GM19351 (cell line): ENCODE data around the gene SHQ1.
A peak's percentile ranks its signal among the peaks of the same experiment; 100 is the strongest.
"Not testable (repeated sequence)": the region's sequence is repeated elsewhere in the genome, so short reads cannot be mapped to it uniquely, and the experiment has no call there.

ENCODE experiments used
- ATAC-seq: cut with Tn5 transposase; IDR thresholded peaks from one replicate; pipeline ENCODE4 v1.9.1; 2021; ENCODE audit warnings: mild to moderate bottlenecking, moderate library complexity; ENCODE audit not compliant: unreplicated experiment

Gene SHQ1

DNA sequence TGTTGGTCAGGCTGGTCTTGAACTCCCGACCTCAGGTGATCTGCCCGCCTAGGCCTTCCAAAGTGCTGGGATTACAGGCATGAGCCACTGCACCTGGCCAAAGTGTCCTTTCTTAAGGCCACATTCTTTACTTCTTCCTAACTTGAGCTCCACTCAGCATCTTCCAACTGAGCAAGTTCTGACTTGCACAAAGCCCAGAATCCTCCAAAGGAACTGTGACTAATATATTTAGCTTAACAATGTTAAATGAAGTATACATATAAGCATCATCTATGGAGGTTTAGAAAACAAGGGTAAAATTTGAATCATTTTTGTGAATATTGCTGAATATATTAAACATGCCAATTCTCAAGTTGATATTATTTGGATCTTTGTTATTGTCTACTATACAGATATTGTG lies 93.7 kb downstream of the SHQ1 start:
- no peak for ATAC-seq

GRCh38 chr3:72753495-72753894 lies 94.8 kb downstream of the SHQ1 start:
- no peak for ATAC-seq

DNA sequence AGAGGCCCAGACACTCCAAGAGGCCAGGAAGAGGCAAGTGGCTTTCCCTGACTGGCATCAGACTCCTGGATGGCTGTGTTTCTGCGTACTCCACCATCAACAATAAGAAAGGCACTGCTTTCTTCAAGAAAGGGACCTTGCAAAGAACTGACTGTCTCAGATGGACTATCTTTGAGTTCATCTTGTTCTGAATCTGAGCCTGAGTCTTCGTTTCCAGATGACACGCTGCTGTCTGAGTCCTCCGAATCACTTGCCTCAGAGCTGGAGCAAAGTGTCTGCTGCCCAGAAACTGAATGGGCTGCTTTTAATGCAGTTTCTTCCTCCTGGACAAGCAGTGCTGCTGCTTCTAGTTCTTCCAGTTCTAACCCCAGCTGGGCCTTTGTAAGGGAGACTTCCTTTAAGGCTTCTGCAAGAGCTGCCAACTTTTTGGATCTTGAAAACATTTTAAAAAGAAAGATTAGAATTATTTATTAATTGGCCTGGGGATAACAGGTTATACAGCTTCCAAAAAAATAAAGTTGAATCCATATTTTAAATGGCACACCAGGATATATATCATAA lies 97.8 kb downstream of the SHQ1 start:
- no peak for ATAC-seq

GRCh38 chr3:72748659-72749058 lies 99.6 kb downstream of the SHQ1 start:
- no peak for ATAC-seq

DNA sequence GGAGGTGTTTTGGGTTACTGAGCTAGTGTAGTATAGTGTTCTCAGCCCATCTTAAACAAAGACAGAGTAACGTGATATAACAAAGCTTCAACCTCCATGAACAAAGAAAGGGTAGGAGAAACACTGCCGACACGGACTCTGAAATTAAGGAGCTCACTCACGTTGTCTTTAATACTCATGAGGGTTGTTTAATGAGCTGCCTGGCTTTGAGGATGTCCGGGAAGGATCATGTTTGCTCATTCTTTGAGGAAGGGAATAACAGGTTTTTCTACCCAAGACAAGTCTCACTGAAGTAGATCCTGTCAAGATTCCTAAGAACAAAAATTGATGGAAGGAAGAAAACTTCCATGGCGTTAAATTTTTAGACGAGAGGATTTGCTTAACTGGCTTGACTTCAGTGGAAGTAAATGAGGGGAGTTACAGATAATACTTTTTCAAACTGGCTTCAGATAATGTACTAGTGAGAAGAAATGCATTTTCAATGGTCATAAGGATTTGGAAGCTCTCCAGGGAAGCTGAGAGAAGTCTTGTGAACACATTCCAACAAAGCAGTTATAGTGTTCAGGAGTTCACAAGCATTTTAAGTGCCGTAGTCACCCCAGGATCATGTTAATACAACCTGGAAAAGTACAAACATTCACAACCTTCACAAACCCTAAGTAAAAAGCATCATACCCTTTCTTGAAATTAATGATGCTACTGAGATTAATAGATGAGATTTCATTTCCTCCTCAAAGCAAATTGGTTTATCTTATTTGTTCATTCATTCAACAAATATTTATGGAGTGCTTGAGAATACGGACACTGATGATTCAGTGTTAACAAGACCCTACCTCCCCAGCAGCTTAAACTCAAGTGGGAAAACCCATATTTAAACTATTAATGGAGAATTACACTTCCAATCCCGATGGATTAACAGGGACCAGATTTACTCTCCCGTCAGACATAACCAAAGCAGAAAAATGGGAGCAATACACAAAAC lies 101.5 kb downstream of the SHQ1 start:
- ATAC-seq: no peak

DNA sequence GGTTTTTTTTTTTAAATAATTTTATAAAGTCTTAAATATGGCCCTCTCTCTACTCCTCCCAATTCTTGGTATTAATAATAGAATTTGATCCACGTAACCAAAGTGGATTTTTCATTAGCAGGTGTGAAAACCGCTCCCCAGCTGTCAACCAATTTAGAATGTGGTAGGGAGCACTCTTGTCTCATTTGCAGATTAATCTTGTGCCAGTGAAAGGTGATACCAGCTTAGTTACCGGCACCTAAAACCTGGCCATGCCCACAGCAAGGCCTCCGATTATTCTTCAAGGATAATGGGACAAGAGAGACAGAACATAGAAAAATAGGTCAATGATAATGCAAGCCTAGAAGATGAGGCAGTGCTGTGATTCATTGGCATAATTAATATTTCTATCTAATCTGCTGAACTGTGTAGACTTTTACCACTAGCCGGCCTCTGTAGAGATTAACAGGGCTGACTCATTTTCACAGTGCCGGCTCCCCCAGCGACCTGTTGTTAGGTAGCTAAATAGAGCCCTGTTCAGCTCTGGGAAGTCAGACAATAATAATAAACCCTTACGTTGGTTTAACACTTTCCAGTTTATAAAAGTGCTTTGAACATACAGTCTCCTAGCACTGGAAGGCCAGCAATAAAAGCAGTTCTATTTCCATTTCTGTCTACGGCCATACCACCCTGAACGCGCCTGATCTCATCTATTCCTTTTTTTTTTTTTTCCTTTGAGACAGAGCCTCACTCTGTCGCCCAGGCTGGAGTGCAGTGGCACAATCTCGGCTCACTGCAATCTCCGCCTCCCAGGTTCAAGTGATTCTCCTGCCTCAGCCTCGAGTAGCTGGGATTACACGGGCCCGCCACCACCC lies 102.9 kb downstream of the SHQ1 start:
- no peak for ATAC-seq

DNA sequence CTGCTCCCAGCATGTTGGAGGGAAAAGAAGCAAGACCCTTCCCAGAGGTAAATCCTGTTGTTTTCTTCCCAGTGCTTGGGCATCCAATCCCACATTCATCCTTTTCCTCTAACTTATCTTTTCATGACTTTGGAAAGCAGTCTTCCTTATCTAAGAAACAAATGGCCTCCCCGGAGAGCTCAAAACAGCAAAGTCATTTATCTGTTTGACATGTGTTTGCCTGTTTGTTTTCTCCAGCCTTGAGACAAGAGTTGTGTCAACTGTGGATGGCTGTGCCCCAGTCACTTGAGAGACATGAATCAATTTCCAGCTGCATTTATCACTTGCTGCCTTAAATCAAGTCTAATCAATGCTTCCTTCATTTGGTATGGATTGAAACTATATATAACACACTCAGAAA lies 103.9 kb downstream of the SHQ1 start:
- no peak for ATAC-seq

DNA sequence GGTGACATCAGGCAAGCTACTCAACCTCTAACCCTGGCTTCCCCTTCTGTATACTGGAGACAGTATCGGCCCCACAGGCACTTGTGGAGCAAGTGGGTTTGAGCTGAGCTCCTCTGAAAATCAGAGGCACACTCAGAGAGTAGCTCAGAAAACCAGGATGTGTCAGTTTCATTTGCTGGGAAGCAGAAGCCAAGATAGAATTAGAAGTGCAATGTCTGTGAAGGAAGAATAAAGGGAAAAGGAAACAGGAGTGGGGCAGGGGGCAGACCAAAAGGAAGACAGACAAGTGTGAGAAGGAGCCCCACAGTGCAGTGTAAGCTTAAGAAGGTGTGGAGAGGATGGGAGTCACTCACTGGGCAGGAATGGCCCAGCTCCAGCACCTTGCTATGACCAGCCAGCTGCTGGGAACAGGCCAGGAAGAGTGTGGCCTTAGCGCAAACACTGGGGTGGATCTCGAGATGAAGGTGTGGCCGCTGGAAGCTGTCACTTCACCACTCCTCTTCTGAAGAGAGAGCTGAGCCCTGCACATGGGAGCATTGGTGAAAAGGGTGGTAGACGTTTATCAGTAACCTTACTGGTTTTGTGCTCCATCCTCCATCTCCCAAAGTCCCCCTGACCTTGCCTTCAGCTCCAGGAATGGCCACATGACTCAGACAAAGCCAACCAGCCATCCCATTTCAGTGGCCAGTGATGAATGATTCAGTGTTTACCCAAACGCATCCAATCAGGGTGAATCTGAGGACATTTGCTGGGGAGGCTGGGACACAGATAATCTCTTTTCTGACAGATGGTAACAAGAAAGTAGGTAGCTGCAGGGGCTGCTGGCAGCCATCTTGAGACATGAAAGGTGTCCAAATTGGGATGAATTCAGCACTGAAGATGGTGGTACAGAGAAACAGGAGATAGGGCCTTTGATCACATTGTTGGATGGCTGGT lies 108.4 kb downstream of the SHQ1 start:
- ATAC-seq: no peak

DNA sequence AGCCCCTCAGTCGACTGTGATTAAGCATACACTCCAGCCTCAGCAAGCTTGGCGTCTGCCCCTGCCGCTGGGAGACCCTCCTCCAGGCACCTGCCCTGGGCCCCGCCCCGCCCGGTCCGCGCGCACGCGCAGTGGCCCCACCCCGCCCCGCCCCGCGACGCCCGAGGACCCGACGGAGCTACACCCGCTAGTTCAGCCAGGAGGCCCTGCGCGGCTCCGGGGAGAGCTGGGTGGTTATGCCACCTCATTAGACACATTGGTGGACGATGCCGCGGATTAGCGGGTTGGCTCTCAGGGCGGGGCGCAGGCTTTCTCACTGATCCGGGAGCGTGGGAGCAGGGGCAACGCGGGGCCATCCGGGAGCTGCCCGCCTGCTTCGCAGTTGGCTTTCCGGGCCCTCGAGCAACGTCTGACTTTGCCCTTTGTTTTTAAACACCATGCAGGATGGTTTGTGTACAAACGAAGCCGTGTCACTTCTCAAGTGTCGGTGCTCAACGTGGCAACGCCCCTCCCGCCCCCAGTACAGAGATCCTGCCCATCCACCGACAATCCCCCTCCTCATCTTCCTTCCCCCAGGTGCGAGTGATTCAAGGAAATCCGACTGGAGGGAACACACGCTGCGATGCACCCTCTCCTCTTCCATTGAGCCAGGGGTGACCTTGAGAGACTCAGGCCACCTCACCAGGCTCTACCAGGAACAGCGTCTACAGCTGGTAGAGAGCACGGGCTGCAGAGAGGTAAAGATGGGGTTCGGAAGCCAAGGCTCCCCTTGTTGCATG lies 109.3 kb downstream of the SHQ1 start:
- ATAC-seq: peak; percentile 84

DNA sequence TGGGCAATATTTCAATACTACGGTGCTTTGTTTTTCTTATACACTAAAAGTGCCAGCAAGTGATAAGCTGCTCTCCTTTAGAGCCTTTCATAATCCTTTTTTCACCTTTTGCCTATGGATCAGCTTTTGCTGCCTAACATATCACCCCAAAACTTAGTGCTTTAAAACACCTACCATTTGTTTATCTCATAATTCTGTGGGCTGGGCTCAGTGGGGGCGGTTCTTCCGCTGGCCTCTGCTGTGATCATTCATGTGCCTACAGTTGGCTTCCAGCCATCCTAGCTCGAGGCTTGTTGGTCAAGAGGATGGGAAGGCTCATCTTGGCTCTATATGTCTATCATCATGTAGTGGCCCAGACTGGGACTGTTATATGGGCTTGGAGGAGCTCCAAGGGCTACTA lies 113.2 kb downstream of the SHQ1 start:
- ATAC-seq: not testable (repeated sequence)

DNA sequence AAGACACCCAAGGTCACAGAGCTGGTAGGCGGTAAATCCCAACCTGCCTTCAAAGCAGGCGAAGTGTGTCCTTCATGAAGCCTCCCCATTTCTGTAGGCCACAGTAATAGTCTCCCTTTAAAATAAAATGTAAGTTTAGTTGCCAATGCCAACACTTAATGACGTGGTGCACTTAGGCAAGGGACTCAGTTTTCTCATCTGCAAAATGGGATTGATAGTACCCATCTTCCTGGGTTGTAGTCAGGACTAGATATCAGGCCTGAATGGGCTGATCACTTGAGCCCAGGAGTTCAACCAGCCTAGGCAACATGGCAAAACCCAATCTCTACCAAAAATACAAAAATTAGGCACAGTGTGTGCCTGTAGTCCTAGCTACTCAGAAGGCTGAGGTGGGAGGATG lies 114.6 kb downstream of the SHQ1 start:
- no peak for ATAC-seq

- ATAC-seq: not testable (repeated sequence)
Observed at GRCh38 chr3:72732666-72733345, 115.4 kb downstream of the SHQ1 start.

GRCh38 chr3:72728958-72729467 lies 119.2 kb downstream of the SHQ1 start:
- no peak for ATAC-seq

GRCh38 chr3:72728329-72728889 lies 119.8 kb downstream of the SHQ1 start:
- ATAC-seq: no peak

GRCh38 chr3:72727726-72728125 lies 120.5 kb downstream of the SHQ1 start:
- ATAC-seq: no peak

DNA sequence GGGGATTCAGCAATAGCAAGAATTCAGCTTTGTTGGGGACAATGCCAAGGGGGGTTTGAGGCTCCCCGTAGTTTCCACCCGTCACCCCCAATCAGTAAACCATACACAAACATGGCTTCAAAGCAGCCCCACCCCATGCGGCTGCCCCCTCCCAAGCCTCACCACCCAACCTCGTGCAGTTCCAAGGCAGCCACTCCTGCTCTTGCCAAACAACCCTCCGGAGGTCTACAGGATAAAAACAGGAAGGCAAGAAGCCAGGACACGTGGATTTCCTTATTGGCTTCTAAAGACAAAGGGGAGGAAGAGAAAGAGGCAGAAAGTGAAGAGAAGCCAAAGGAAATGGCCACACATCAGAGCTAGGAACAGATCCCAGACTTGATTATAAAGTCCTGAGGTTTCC lies 121.1 kb downstream of the SHQ1 start:
- ATAC-seq: no peak

- no peak for ATAC-seq
Observed at GRCh38 chr3:72725229-72725628, 123.0 kb downstream of the SHQ1 start.

- no peak for ATAC-seq
Observed at GRCh38 chr3:72724070-72724469, 124.2 kb downstream of the SHQ1 start.
